Thymus (tissue), 11 donors: ENCODE results near the gene IER5L. TPM values are rescaled to one million over a fixed set of nuclear protein-coding genes. Genes with fewer than 3 reads are reported as not detected.

ENCODE experiments used
- DNase-seq, 9 donors: peaks; one replicate each; pipeline ENCODE4 v3.0.0-alpha.2; 2013; ENCODE audit warnings: low spot score in 9 of 9, low read depth in 6 of 9, missing footprints in 1 of 9
- H3K27ac ChIP-seq, 2 donors: one replicate each; pipeline ENCODE4 v1.5.1; 2013; ENCODE audit warnings: control low read depth in 1 of 2, low read depth in 1 of 2, low read length in 1 of 2, mild to moderate bottlenecking in 1 of 2, moderate library complexity in 1 of 2
- H3K27me3 ChIP-seq, 2 donors: one replicate each; pipeline ENCODE4 v1.5.1; 2013; ENCODE audit warnings: low read length in 1 of 2; ENCODE audit not compliant: control insufficient read depth in 2 of 2, insufficient read depth in 1 of 2
- H3K36me3 ChIP-seq, 2 donors: one replicate each; pipeline ENCODE4 v1.5.1; 2013; ENCODE audit warnings: low read length in 1 of 2, mild to moderate bottlenecking in 1 of 2, moderate library complexity in 1 of 2; ENCODE audit not compliant: control insufficient read depth in 2 of 2, insufficient read depth in 2 of 2
- H3K4me1 ChIP-seq, 2 donors: one replicate each; pipeline ENCODE4 v1.5.1; 2013; ENCODE audit warnings: low read length in 2 of 2; ENCODE audit not compliant: control insufficient read depth in 2 of 2, insufficient read depth in 2 of 2
- H3K4me3 ChIP-seq, 2 donors: one replicate each; pipeline ENCODE4 v1.5.1; 2013; ENCODE audit warnings: low read length in 2 of 2, control low read depth in 1 of 2, mild to moderate bottlenecking in 1 of 2
- H3K9me3 ChIP-seq, 2 donors: one replicate each; pipeline ENCODE4 v1.5.1; 2013; ENCODE audit warnings: low read length in 1 of 2, mild to moderate bottlenecking in 1 of 2; ENCODE audit not compliant: control insufficient read depth in 2 of 2, insufficient read depth in 1 of 2
- WGBS: extraction: QIAGEN DNeasy Blood & Tissue Kit; methylation state at CpG from one replicate; pipeline ENCODE4 v1.1.7; 2013; 5-methylcytosine and 5-hydroxymethylcytosine counted together
- polyA plus RNA-seq: library from polyadenylated mRNA; stranded (reverse); fragments of 200-250 nt; gene quantifications from one replicate; pipeline ENCODE4 v1.2.3, GENCODE V29; 2013
- total RNA-seq: library from RNA; stranded (reverse); fragments of 120-200 nt; gene quantifications from one replicate; pipeline ENCODE4 v1.2.4, GENCODE V29; 2013
- donor health status: healthy.

IER5L gene
- total and polyA plus RNA-seq, 2 donors: 4.2 to 13.7 TPM

- Histone ChIP-seq H3K36me3 (peaks cover 49 to 54% of the 10 kb centered on the region in 2 donors), H3K4me3 (no peak overlapping the region)
Observed at GRCh38 chr9:129142138-129142935, 35.7 kb downstream of the IER5L start.

GRCh38 chr9:129141066-129142041 lies 36.7 kb downstream of the IER5L start:
- Histone ChIP-seq H3K4me3 (peak overlapping the region; percentile 3 to 47), H3K27ac (peak overlapping the region; percentile 93 to 98), H3K36me3 (peaks cover 49 to 55% of the 10 kb centered on the region in 2 donors), H3K27me3 (no peaks in the 10 kb centered on the region), H3K4me1 (peaks cover 33 to 53% of the 10 kb centered on the region in 2 donors), H3K9me3 (peaks cover 1 to 5% of the 10 kb centered on the region in 2 donors)
- DNase-seq: peak in 5 of 9 donors; percentile 34 to 67 (median 48)
- 27% methylated on average over 13 of the region's 13 CpGs for WGBS

More at GRCh38 chr9:129142138-129142935, 35.7 kb downstream of the IER5L start:
- Histone ChIP-seq H3K27me3 (no peaks in the 10 kb centered on the region), H3K27ac (peak overlapping the region in 1 of 2 donors; percentile 59), H3K4me1 (peaks cover 33 to 56% of the 10 kb centered on the region in 2 donors), H3K9me3 (peaks cover 1 to 5% of the 10 kb centered on the region in 2 donors)
- 94% methylated on average over 15 of the region's 15 CpGs for WGBS
- peak in 1 of 9 donors; percentile 17 for DNase-seq

- DNase-seq: peak in 6 of 9 donors; percentile 15 to 46 (median 34)
- H3K36me3 ChIP-seq: peaks cover 50% of the 10 kb centered on the region in 2 donors
- WGBS: 55% methylated on average over 8 of the region's 8 CpGs
- peak overlapping the region; percentile 93 to 98 for H3K27ac ChIP-seq
- H3K4me3 ChIP-seq: peak overlapping the region; percentile 43 to 47
- no peaks in the 10 kb centered on the region for H3K27me3 ChIP-seq
- H3K9me3 ChIP-seq: peaks cover 1 to 5% of the 10 kb centered on the region in 2 donors
- H3K4me1 ChIP-seq: peaks cover 33 to 52% of the 10 kb centered on the region in 2 donors
Observed at GRCh38 chr9:129140397-129141065, 37.5 kb downstream of the IER5L start.

- no peaks in the 10 kb centered on the region for H3K27me3 ChIP-seq
- 9% methylated on average over 11 of the region's 11 CpGs for WGBS
- H3K36me3 ChIP-seq: peaks cover 47 to 50% of the 10 kb centered on the region in 2 donors
- H3K4me3 ChIP-seq: peak overlapping the region; percentile 43 to 47
- peak overlapping the region; percentile 93 to 98 for H3K27ac ChIP-seq
- peaks cover 1 to 5% of the 10 kb centered on the region in 2 donors for H3K9me3 ChIP-seq
- H3K4me1 ChIP-seq: peaks cover 33 to 52% of the 10 kb centered on the region in 2 donors
- peak in 8 of 9 donors; percentile 72 to 90 (median 76) for DNase-seq
Observed at GRCh38 chr9:129139993-129140396, 38.1 kb downstream of the IER5L start.

GRCh38 chr9:129139233-129139992 lies 38.6 kb downstream of the IER5L start:
- Histone ChIP-seq H3K9me3 (peaks cover 1 to 5% of the 10 kb centered on the region in 2 donors), H3K36me3 (peaks cover 53 to 55% of the 10 kb centered on the region in 2 donors), H3K27ac (peak overlapping the region; percentile 93 to 98), H3K4me3 (peak overlapping the region; percentile 43 to 47), H3K4me1 (peaks cover 33 to 52% of the 10 kb centered on the region in 2 donors), H3K27me3 (no peaks in the 10 kb centered on the region)
- peak; percentile 52 to 93 (median 86) for DNase-seq
- WGBS: 30% methylated on average over 13 of the region's 13 CpGs

DNA sequence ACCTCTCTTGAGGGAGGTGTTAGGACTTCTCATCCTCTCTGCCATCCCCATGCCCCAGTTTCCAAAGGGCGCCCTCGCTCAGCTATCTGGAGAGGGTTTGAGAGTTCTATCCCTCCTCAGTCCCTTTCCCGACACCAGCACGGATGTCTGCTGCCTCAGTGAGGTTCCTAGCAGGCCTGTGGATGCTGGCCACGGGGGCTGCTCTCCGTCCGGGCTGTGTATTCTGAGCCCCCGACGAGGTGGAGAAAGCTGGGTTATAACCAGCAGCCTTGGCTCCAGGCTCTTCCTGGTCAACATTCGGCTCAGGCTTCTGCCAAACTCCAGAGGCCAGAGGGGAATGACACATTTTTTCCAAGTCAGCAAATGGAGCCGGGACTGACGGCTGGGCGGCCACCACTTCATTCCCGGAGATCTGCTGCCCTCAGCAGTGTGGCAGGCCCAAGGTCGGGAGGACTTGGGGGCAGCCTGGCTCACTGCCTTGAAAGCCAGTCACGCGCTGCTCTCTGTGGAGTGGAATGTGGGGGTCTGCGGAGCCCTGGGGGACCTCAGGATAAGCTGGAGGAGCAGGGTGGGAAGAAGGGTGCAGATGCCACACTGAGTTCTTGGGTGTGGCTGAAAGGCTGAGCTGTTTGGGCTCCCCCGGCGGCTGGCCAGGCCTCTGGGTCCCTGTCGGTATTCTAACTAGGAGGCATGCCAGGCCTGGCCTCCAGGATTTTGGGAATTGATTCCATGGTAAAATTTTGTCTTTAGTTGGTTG lies 39.4 kb downstream of the IER5L start:
- Histone ChIP-seq H3K27ac (peak overlapping the region; percentile 7 to 27), H3K9me3 (peaks cover 1 to 5% of the 10 kb centered on the region in 2 donors), H3K36me3 (peaks cover 49 to 52% of the 10 kb centered on the region in 2 donors), H3K4me3 (no peak overlapping the region), H3K27me3 (no peaks in the 10 kb centered on the region), H3K4me1 (peaks cover 33 to 47% of the 10 kb centered on the region in 2 donors)
- DNase-seq: no peak
- 88% methylated on average over 21 of the region's 21 CpGs for WGBS

DNA sequence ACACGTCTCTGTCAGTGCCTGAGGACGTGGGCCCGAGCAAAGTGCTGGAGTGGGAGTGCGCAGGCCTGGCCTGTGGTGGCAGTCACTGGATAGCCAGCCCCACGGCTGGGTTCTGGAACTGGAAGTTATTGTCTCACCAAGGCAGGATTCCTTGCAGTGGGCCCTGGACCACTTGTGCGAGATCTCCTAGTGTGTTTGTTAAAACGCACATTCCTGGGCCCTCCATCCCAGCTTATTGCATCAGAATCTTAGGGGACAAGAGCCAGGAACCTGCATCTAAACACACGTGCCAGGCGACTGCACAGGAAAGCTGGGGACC lies 40.0 kb downstream of the IER5L start:
- no peak overlapping the region for H3K4me3 ChIP-seq
- H3K27ac ChIP-seq: peak overlapping the region; percentile 7 to 27
- 96% methylated on average over 9 of the region's 9 CpGs for WGBS
- DNase-seq: no peak
- H3K36me3 ChIP-seq: peaks cover 49 to 52% of the 10 kb centered on the region in 2 donors
- H3K4me1 ChIP-seq: peaks cover 32 to 44% of the 10 kb centered on the region in 2 donors
- no peaks in the 10 kb centered on the region for H3K9me3 ChIP-seq
- H3K27me3 ChIP-seq: no peaks in the 10 kb centered on the region
